ENCODE results near the gene ATP2A3. TPM values are rescaled to one million over a fixed set of nuclear protein-coding genes. Genes with fewer than 3 reads are reported as not detected.

The ATP2A3 gene
- total RNA-seq, 3 donors from 2014 or later = 2.6 to 15.1 (median 9.8) TPM

DNA sequence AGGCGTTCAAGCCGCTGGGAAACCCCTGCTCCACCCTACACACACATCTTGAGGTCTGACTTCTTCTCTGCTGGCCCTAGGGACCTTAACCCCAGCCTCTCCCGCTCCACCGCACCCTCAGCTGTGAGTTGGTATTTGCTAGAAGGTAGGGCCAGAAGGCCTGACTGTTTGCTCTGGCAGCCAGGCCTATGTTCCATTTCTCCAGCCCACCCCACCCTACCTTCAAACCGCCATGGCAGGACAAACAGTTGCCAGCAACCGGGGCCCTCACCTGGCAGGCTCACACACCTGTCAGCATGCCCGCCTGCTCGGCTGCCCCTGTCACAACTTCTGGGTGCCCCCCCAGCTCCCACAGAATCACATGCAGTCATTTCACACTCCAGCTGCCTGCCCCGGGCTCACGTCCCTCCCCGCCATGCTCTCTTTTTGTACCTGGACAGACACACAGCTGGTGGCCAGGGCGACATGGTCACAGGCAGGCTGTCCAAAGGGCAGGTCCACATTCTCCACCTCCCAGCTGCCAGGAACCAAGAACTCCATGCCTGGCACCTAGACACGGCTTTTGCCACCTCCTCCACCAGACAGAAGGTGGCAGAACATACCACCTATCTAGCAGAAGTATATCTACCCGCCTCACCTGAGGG is 2.6 kb upstream of the ATP2A3 start:
- peaks cover 0 to 9% of the 10 kb centered on the region in 2 donors for H3K27me3 ChIP-seq
- H3K36me3 ChIP-seq = no peaks in the 10 kb centered on the region
- H3K4me3 ChIP-seq = no peak overlapping the region
- peaks cover 0 to 7% of the 10 kb centered on the region in 2 donors for H3K4me1 ChIP-seq
- TF ChIP-seq, protein P1, sequence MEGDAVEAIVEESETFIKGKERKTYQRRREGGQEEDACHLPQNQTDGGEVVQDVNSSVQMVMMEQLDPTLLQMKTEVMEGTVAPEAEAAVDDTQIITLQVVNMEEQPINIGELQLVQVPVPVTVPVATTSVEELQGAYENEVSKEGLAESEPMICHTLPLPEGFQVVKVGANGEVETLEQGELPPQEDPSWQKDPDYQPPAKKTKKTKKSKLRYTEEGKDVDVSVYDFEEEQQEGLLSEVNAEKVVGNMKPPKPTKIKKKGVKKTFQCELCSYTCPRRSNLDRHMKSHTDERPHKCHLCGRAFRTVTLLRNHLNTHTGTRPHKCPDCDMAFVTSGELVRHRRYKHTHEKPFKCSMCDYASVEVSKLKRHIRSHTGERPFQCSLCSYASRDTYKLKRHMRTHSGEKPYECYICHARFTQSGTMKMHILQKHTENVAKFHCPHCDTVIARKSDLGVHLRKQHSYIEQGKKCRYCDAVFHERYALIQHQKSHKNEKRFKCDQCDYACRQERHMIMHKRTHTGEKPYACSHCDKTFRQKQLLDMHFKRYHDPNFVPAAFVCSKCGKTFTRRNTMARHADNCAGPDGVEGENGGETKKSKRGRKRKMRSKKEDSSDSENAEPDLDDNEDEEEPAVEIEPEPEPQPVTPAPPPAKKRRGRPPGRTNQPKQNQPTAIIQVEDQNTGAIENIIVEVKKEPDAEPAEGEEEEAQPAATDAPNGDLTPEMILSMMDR (IDR thresholded peaks at IDR 0.05) = no peak
- TF ChIP-seq POLR2AphosphoS5 (IDR thresholded peaks at IDR 0.05) (no peak), POLR2A (IDR thresholded peaks at IDR 0.05) (no peak)
- DNase-seq (ENCODE audit: low spot score in 2 of 2) = no peak
- no peaks in the 10 kb centered on the region for H3K9me3 ChIP-seq
- intact Hi-C loops (cut with DNase I; ENCODE audit: low total_unique reads) = loop anchor here (5.0 kb wide), 2 partner anchors 35 to 435 kb away; no protein-coding TSS in a partner anchor
- H3K27ac ChIP-seq = peak overlapping the region; percentile 0 to 21

DNA sequence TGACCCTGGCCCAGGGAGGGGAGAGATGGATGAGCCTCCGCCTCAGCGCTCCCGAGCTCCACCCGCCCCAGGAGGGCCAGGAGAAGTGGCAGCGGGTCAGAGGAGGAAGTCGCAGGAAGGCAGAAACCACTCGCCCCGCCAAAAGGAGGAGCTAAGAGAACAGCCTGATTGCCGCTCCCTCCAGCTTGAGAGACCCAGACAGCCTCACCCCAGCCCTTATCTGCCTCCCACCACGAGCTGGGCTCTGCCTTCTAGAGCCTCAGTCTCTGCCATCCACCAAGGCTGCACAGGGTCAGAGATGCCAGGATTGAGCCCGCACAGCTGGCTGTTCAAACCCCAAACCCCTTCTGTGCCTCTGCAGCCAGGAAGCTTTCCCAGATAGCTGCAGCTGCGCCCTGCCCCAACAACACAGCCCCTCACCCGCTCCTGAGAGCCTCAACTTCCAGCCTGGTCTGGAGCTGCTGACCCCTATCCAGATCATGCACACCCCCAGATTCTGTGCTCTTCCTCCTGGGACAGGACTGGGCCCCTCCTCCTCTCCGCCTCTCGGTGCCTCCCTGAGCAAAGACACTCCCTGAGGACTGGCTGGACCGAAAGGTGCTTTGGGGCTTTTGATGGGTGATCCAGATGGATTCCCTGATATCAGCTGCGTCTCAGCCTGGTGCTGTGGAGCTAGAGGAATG is 1.0 kb upstream of the ATP2A3 start:
- H3K4me3 ChIP-seq = peak overlapping the region; percentile 42 to 69 (median 62)
- TF ChIP-seq POLR2A (IDR thresholded peaks at IDR 0.05) = no peak
- no peak for TF ChIP-seq POLR2AphosphoS5 (IDR thresholded peaks at IDR 0.05)
- TF ChIP-seq, protein P1 (IDR thresholded peaks at IDR 0.05) = no peak
- H3K27ac ChIP-seq = peak overlapping the region in 1 of 2 donors; percentile 66
- intact Hi-C loops (cut with DNase I; ENCODE audit: low total_unique reads) = loop anchor here (5.0 kb wide), 2 partner anchors 37 to 437 kb away; no protein-coding TSS in a partner anchor
- peaks cover 0 to 9% of the 10 kb centered on the region in 2 donors for H3K27me3 ChIP-seq
- H3K9me3 ChIP-seq = no peaks in the 10 kb centered on the region
- no peaks in the 10 kb centered on the region for H3K36me3 ChIP-seq
- DNase-seq (ENCODE audit: low spot score in 2 of 2) = peak in 1 of 2 donors; percentile 43
- H3K4me1 ChIP-seq = peaks cover 0 to 7% of the 10 kb centered on the region in 2 donors

DNA sequence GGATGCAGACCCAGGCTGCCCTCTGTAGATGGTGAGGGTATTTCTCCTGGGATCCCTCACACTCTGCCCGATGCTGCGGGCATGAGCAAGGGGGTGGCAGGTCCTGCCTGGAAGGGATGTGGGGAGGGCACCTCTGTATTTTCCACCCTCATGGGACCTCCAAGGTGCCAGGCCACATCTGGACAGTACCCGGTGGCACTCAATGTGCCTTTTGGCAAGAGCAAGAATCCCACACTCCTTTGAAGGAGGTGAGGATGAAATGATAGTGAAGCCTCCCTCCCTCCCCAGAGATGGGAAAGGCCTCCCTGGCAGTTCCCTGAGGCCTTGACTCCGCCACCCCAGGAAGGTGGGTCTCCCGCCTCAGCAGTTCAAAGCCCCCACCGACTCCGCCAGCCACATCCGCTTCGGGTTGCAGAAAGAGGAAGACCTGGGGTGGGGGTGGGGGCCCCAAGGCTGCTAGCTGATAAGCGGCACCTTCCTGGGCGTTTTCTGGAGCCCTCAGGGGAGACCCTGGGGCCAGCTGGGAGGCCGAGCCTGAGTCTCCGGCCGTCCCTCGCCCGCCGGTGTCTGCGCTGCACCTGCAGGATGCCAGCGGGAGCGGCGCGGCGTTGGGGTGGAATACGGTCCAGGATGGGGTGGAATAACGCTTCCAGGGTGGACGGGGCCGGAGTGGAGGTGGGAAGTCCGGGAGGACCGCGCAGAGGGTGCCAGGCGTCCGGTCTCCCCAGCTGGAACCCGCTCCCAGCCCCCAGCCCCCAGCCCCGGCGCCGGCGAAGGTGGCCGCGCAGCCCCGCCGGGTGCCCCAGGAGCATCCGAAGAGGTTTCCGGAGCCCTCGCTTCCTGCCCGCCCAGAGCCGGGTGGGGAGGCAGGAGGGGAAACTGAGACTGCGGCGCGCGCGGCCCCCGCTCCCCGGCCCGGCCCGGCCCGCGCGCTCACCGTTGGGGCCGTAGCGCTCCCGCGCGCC is 718 bp downstream of the ATP2A3 start:
- TF ChIP-seq, protein P1 (IDR thresholded peaks at IDR 0.05) = no peak
- TF ChIP-seq POLR2A (IDR thresholded peaks at IDR 0.05) (no peak), POLR2AphosphoS5 (IDR thresholded peaks at IDR 0.05) (no peak)
- Histone ChIP-seq H3K27ac (peak overlapping the region in 1 of 2 donors; percentile 13), H3K9me3 (no peaks in the 10 kb centered on the region), H3K4me1 (peaks cover 0 to 7% of the 10 kb centered on the region in 2 donors), H3K36me3 (no peaks in the 10 kb centered on the region), H3K27me3 (peaks cover 0 to 9% of the 10 kb centered on the region in 2 donors), H3K4me3 (peak overlapping the region; percentile 42 to 69 (median 62))
- intact Hi-C loops (cut with DNase I; ENCODE audit: low total_unique reads) = no loop called here
- no peak for DNase-seq (ENCODE audit: low spot score in 2 of 2)

DNA sequence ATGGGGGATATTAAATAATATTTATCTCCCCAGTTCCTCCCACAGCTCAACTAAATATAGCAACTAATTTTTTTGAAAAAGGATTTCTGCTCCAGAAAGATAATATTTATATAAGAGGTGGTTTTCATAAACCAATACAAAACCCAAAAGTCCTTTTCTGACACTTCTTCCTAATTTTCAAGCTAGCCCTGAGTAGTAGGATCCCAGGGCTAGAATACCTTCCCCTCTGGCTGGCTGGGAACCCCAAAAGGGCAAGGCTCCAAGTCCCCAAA is 1.3 kb downstream of the ATP2A3 start:
- Histone ChIP-seq H3K4me1 (peaks cover 0 to 7% of the 10 kb centered on the region in 2 donors), H3K27me3 (peaks cover 0 to 9% of the 10 kb centered on the region in 2 donors), H3K4me3 (peak overlapping the region in 1 of 3 donors; percentile 62), H3K9me3 (no peaks in the 10 kb centered on the region), H3K36me3 (no peaks in the 10 kb centered on the region), H3K27ac (no peak overlapping the region)
- TF ChIP-seq, protein P1 (IDR thresholded peaks at IDR 0.05) = no peak
- no peak for TF ChIP-seq POLR2AphosphoS5 (IDR thresholded peaks at IDR 0.05)
- TF ChIP-seq POLR2A (IDR thresholded peaks at IDR 0.05) = no peak
- intact Hi-C loops (cut with DNase I; ENCODE audit: low total_unique reads) = no loop called here
- DNase-seq (ENCODE audit: low spot score in 2 of 2) = no peak

Measured in breast epithelium (tissue), 4 donors.